Cerebellar nuclear complex (tissue), 1 donor: ENCODE data around the gene CCDC144A.
"Not testable (repeated sequence)": the region's sequence is repeated elsewhere in the genome, so short reads cannot be mapped to it uniquely, and the experiment has no call there.

Experiments used
- DNase-seq, 2 experiments: peaks; one replicate each; lab custom pipeline; 2025; lab: John Stamatoyannopoulos, UW

CCDC144A gene

GRCh38 chr17:16818340-16818739, 128.3 kb downstream of the CCDC144A start:
- DNase-seq, result no peak

- no peak for DNase-seq
Measured at GRCh38 chr17:16818821-16819683, 129.0 kb downstream of the CCDC144A start.

- DNase-seq, result no peak
Measured at GRCh38 chr17:16820161-16820877, 130.3 kb downstream of the CCDC144A start.

GRCh38 chr17:16820979-16821543, 131.0 kb downstream of the CCDC144A start:
- no peak for DNase-seq

GRCh38 chr17:16822133-16822532, 132.1 kb downstream of the CCDC144A start:
- not testable (repeated sequence) for DNase-seq

- not testable (repeated sequence) for DNase-seq
Measured at GRCh38 chr17:16823768-16824406, 133.8 kb downstream of the CCDC144A start.
